GM19238 (cell line): ENCODE results near the gene KDELR1.
A peak's percentile ranks its signal among the peaks of the same experiment; 100 is the strongest.

ENCODE experiments used
- DNase-seq: peaks from one replicate; pipeline ENCODE4 v3.0.0; 2011; ENCODE audit warnings: low spot score; ENCODE audit not compliant: insufficient read length

Gene KDELR1

DNA sequence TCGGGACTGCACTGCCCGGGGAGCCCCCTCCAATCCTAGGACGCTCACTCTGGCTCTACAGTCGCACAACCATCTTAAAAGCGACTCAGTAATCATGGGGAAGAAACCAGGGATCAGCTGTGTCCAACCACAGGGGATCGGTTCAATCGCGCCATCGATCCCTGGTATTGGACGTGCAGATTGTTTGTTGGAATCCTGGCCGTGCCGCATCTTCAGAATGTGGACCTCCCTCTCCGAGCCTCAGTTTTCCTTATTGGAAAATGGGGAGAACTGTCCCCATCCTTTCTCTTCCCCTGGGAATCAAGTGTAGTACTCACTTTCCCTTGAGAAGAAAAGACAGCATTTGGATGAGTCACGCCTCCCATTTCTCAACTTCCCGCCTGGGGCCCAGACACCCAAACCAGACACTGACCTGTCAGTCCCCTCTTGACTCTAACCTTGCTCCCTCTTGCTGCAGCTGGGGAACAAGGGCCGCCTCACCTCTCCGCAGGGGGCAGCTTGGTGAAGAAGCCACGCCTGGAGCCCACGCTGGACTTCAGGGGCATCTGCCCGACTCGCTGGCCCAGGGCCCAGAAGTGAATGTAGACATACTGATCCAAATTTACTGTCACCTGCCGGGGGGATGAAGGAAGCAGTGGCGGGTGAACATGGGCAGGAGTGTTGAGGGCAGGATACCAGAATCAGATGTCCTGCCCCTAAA is 48.4 kb downstream of the KDELR1 start:
- no peak for DNase-seq

DNA sequence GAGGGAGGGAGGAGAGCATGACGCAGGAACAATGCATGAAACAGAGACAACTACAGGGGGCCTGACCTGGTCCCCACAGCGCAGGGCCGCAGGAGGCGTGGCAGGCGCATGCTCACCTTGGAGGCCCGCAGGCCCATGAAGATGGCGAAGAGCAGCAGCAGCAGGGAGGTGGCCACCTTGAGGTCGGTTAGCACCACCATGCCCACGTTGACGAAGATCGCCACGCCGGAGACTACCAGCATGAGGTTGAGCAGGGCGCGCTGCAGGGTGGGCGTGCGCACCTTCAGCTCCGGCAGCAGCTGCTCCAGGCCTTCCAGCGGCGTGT is 49.0 kb downstream of the KDELR1 start:
- no peak for DNase-seq

DNA sequence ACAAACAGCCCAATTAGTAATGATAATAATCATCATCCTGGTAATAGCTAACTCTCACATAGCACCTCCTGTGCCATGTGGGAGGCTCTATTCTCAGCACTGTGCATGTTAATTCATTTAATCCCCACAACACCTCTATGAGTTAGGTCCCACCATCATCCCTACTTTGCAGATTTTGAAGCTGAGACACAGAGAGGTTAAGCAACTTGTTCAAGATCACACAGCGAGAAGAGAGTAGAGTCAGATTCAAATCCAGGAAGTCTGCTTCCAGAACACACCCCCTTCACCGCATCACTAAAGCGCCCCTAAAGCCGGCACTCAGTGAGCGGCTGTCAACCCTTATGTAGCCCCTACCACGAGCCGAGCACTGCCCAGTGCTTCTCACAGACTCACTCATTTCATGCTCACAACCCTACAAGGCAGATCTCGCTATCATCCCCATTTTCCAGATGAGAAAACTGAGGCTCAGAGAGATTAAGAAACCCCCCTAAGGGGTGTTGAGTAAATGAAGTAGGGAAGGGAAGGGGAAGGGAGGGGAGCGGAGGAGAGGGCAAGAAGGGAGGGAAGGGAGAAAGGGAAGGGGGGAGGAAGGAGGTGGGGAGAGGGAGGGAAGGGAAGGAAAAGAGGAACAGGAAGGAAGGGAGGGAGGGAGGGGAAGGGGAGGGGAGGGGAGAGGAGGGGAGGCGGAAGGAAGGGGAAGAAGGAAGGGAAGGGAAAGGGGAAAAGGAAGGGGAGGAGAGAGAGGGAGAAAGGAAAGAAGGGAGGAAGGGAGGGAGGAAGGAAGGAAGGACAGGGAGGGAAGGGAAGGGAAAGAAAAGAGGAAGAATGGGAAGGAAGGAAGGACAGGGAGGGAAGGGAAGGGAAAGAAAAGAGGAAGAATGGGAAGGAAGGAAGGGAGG is 49.6 kb downstream of the KDELR1 start:
- no peak for DNase-seq

DNA sequence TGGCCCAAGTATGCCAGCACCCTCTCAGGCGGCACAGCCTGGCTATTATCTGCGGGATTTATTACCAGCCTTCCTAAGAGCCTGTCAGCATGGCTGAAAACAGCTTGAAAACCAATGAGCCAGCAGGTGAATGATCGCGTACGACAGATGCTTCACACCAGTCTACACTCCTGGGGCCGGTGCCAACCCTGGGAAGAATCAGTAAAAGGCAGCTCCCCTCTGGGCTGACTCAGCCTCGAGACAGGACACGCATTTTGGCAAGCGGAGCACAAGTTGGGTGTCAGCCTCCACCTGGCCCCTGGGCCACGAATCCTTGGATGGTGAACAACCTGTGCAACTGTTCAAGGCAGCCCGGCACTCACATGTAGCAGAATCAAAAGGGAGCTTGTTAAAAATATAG is 50.4 kb downstream of the KDELR1 start:
- no peak for DNase-seq

DNA sequence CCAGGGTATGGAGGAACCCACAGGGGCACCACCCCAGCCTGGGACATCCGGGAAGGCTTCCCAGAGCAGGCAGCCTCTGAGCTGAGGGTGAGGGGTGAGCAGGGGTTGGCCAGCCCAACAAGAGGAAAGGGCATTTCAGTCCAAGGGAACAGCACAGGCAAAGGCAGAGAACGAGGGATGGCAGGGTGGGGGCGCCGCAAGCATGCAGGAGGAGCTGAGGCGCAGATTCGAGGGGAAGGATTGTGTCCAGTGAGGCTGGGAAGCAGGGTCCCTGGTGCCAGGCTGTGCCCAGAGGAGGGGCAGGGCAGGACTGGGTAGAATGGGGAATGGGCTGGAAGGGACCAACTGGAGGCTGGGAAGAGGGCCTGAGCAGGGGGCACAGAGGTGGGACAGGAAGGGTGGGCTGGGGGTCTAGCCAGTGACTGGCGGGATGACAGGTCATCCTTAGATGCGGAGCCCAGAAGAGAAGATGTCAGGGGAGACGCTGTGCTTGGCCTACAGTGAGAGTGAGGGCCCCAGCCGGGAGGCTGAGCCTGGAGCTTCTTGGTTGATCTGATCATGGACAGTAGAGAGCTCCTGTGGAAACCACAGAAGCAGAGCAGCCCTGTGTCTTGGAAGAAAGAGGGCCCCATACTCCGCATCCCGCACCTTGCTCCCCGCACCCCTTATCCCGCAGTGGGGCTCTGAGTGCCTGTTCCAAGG is 52.4 kb downstream of the KDELR1 start:
- no peak for DNase-seq

DNA sequence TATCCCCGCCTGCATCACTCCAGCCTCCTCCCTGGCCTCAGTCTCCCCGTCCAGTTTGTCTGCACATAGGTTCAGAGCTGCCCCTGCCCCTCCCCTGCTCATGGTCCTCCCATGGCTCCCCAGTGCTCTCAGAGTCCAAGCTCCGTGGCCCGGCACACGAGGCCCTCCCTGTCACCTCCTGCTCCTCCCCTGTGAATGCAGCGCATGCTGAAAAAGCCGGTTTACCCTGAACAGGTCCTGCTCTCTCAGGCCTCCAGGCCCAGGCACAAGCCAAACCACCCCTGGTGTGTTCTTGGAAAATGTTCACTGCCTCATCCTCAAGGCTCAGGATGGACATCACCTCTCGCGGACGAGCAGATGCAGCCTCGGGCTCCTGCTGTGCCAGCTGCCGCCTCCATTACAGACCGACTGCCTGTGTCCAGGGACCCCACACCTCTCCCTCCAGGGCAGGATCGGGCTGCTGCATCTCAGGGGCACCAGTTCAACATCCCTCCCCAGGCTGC is 53.0 kb downstream of the KDELR1 start:
- no peak for DNase-seq

DNA sequence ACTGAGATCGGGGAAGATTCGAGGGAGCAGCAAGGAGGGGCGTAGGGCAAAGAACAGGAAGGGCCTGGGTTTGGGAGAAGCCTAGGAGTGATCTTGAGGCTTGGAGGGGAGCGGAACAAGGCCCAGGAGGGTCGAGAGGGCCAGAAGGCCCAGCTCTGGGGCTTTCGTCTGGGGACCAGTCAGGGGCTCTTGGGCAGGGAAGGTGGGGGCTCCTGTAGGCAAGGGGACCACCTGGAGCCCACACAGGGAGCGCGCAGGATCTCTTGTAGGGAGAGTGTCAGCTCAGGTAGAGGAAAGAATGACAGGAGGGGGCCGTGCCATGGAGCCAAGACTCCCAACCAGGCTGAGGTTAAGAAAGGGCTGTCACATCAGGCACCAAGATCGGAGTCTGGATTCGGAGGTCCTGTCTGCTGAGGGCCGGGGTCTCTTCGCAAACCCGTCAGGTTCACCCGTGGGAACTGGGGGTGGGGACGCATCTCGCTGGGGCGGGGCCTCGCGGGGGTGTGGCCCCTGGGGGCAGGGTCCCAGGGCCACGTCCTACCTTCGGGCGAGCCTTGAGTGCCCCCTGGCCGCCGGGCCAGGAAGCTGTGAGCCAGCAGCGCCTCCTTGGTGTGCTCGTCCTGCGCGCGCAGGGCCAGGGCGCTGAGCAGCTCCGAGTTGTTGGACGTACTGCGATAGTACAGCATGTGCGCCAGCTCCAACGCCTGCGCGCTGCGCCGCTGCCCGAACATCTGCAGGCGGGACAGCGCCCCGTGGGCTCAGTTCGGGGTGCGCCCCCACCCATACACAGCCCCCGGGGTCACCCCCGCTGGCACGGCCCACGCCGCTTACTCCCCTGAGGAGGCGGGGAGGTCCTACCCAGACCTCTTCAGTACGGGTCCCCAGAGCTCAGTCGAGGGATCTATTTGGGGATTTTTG is 57.6 kb downstream of the KDELR1 start:
- DNase-seq: peak; percentile 94

DNA sequence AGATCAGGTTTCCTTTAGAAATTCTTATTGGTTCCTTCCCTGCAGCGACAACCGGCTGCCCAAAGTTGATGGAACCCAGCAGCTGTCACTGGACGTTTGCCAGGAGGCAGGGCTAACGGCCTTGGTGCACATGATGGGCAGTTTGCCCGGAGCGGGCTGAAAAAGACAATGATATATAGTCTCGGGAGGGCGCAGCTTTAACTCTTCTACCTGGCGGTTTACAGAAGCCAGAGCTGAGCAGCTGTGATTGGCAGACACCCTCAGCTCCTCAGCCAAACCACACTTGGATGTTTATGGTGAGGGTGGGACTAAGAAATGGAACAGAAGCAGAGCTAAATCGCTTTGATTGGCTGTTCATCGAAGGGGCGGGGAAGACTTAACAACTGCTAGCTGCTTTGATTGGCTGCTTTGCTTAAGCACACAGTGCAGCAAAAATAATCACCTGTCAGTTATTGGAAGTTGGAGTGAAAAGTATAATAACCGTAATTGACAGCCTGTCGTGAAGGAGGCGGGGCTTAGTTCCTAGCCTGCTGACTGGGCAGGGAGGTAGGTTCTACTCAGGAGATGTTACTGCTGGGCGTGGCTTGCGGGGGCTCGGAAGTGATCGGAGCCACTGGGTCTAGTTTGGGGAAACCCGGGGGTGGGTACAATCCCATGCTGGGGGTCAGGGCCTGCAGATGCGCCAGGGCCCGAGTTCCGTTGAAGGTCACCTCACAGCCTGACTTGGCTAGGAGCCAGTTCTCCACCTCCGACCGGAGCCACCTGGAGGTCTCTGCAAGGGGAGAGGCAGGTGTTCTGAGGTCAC is 58.5 kb downstream of the KDELR1 start:
- DNase-seq: peak; percentile 85
